ENCODE measurements around the gene DPF3.

Gene DPF3

GRCh38 chr14:72582582-72582981, 311.3 kb downstream of the DPF3 start:
- no peak for DNase-seq (ENCODE audit: low read depth)
- H3K4me3 ChIP-seq (ENCODE audit: low read depth, low read length) = no peak overlapping the region
- no peak for TF ChIP-seq CTCF (IDR thresholded peaks at IDR 0.05; ENCODE audit: low read depth, low read length, missing control alignments)

GRCh38 chr14:72578514-72578913, 315.4 kb downstream of the DPF3 start:
- no peak overlapping the region for H3K4me3 ChIP-seq (ENCODE audit: low read depth, low read length)
- no peak for DNase-seq (ENCODE audit: low read depth)
- TF ChIP-seq CTCF (IDR thresholded peaks at IDR 0.05; ENCODE audit: low read depth, low read length, missing control alignments) = no peak

GRCh38 chr14:72577521-72577920, 316.4 kb downstream of the DPF3 start:
- no peak overlapping the region for H3K4me3 ChIP-seq (ENCODE audit: low read depth, low read length)
- no peak for TF ChIP-seq CTCF (IDR thresholded peaks at IDR 0.05; ENCODE audit: low read depth, low read length, missing control alignments)
- no peak for DNase-seq (ENCODE audit: low read depth)

- no peak for TF ChIP-seq CTCF (IDR thresholded peaks at IDR 0.05; ENCODE audit: low read depth, low read length, missing control alignments)
- no peak for DNase-seq (ENCODE audit: low read depth)
- H3K4me3 ChIP-seq (ENCODE audit: low read depth, low read length) = no peak overlapping the region
Measured at GRCh38 chr14:72576258-72576657, 317.6 kb downstream of the DPF3 start.

- no peak for DNase-seq (ENCODE audit: low read depth)
- no peak for TF ChIP-seq CTCF (IDR thresholded peaks at IDR 0.05; ENCODE audit: low read depth, low read length, missing control alignments)
- H3K4me3 ChIP-seq (ENCODE audit: low read depth, low read length) = no peak overlapping the region
Measured at GRCh38 chr14:72574715-72575114, 319.2 kb downstream of the DPF3 start.

- no peak for DNase-seq (ENCODE audit: low read depth)
- no peak for TF ChIP-seq CTCF (IDR thresholded peaks at IDR 0.05; ENCODE audit: low read depth, low read length, missing control alignments)
- no peak overlapping the region for H3K4me3 ChIP-seq (ENCODE audit: low read depth, low read length)
Measured at GRCh38 chr14:72573725-72574417, 320.0 kb downstream of the DPF3 start.

All from GM12864 (cell line).